HG02571 (cell line): ENCODE results near the gene IRX6.

Experiments
- ATAC-seq: cut with Tn5 transposase; IDR thresholded peaks from one replicate; pipeline ENCODE4 v1.9.1; 2021; ENCODE audit warnings: mild to moderate bottlenecking, moderate library complexity; ENCODE audit not compliant: unreplicated experiment

Gene IRX6

DNA sequence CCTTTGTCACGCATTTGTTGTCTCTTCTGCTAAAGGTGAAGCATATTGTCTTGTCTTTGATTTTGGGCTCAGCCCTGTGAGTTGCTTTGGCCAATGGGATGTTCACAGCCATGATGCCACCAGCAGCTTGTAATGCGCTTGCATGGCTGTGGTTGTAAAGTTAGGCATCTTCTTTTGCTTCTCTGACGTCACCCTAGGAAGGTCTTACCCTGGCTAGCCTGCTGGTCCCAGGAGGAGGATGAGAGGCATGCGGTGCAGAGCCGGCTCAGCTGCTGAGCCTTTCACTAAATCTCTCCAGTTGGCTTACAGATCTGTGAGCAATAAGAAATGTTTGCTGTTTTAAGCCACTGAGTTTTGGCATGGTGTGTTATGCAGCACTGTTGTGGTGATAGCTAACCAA, 40.8 kb downstream of the IRX6 start:
- no peak for ATAC-seq

DNA sequence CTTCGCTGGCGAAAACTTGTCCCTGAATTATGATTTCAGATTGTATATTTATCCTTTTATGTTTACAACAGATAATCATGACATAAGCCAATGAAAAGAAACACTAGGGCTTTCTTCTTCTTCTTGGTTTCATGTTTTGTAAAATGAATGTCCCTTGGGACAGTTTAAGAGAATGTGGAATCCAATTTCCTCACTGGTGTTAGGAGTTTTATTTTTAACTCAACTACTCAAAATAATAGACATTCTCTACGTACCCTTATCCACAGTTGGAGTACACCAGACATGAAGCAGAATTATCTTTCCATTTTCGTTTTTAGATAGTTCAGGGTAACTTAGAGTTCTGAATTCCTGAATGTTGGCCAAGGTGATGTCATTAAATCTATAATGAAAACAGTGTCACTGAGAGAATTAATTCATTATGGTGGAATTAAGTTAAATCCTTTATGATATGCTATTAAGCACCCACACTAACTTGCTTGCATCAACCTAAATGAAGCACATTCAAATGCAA, 43.4 kb downstream of the IRX6 start:
- ATAC-seq = no peak

DNA sequence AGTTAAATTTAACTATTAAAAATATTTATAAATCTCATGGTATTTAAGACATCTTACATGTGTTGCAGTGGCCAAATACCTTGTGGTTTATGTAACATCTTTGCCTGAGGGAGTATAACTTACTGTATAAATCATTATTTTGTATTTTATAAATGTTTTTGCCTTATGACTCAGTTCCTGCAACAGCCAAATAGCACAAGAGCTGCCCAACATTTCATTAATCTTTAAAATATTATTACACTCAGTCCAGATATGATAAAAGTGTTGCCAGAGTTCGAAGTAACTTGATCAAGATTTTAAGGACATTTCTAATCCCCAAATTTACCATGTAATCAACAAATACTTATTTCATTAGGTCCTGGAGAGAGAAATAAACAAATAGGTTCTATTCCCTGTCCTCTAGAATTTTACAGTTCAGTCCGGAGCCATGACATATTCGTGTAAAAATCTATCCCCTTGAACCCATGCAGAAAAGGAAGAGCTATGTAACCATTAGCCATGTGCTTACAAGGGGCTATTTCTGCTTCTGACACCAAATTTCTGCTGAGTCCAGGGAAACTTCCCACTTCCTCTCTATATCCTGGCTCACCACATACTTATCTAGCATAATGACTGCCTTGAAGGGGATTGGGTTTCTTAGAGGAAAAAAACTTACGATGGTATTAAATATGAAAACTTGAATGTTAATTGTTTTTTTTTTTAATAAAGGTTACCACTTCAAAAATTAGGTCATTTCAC, 44.0 kb downstream of the IRX6 start:
- no peak for ATAC-seq

DNA sequence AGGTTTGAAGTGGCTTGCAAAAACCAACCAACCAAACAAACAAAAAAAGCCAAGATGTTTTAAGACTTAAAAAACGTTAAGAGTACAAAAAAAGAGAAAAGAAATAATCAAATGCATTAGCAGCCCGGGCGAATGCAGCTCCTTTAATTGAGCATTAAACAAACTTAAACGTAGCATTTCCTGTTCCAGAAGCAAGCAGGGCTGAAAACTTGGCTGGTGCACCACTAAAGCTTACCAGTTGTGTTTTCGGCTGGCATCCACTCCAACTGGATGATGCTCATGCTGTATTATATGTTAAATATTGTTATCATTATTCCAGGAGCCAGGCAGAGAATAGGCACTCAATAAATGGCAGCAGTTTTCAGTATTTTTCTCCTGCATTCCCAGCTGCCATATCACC, 45.1 kb downstream of the IRX6 start:
- no peak for ATAC-seq

DNA sequence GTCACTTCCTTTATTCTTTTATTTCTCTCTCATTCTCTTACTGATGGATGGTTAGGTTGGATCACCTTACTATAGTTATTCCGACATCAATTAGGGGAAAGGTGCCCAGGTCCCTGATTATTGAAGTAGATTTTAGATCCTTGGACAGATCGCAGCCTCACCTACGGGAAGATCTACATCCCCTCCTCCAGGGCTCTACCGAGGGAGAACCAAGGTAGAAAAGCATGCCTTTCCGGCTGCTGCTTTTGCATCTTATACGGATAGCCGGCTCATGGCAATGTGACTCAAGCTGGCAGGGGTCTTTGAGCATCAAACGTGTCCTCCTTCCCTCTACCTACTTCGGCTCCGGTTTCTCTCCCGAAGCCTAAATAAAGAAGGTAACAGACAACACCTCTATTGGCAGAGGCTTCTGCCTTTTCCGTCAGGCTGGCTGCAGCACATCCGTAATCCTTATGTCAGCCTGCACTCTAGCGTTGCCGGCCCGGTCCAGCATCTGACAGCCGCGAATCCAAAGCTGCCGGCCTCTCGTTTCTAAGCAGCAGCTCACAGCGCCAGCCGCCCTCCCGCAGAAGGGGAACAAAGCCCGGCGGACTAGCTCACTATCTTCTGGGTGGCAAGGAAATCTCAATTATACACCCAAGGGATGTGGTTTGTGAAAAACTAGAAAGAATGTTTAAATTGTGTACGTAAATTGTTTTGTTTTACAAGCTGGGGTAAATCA, 46.9 kb downstream of the IRX6 start:
- ATAC-seq = no peak

DNA sequence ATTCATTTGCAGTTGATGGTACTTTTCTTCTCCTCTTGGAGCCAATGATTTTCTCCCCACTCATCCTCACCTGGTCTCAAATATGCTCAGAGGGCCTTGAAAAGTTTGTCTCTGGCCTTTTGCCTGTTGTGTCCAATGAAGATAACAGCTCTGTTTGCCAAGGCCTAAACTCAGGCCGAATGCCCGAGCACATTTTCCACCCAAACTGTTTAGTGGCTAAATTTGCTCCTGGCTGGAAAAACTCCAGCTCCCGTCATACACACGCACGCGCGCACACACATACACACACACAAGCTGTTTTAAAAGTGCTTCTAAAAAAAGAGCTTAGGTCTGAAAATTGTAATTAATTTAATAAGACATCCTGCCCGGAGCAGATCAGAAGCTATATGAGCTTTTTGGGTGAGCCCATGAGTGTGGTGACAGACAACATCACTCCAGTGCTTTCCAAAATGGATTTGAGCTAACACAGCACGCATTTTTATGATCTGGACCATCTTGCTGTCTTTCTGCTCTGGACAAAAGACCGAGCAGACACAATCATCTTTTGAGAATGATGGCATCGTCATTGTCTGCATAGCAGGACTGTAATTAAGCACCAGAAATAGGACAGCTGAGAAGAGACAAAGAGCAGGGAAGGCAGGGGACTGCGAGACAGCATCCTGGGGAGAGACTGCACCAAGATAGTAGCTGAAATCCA, 48.9 kb downstream of the IRX6 start:
- no peak for ATAC-seq

DNA sequence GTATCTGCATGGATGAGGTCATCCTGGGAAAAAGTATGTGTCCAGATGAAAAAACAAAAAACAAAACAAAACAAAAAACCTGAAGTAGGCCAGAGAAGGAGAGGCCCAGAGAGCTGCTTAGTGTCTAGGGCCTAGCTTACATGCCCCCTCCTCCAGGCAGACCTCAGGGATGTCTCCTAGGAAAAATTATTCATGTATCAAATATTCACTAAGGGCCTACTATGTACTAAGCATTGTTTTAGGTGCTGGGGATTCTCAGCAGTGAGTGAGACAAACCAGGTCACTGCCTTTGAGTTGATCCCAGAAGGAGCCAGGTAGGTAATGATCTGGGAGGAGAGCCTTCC, 49.5 kb downstream of the IRX6 start:
- no peak for ATAC-seq

DNA sequence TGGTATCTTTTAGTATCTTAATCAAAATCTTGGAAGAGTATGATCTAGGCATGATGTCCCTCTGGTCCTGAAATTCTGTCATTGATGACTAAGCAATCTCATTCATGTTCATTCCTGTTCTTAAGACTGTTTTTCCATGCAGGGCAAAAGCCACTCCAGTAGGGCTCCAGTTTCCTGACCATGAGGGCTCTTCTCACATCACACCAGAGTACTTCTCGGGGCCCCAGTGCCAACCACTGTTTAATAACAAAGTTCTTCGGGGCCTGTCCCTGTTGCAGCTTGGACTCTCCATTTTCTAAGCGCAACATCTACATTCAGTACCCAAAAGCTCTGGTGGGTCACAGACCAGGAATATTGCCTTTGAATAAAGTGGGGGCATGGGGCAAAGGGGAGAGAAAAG, 52.0 kb downstream of the IRX6 start:
- ATAC-seq = no peak

DNA sequence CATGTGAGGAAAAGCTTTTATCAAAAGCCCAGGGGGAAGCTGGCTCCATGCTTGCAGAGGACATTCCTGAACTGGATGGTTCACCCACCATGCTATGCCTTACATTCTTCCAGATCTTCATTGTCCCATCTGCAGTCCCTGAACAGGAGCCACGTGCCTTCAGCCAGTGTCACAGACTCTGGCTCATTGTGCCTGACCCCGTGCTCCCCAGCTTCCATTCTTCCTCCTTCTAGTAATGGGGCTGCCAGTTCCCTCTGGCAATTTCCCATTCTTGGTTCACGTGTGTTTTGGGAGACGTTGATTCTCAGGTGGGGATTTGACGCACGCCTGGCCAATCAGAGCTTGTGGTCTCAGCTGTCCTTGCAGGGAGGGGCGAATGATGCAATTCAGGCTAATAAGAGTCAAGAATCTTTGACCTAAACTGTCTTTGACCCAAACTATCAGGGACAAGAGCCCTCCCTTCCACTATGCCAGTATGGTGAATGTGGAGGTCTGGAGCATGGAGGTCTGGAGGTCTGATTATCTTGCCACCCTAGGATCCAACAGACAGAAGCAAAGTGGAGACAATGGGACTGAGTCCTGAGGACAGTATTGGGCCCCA, 52.7 kb downstream of the IRX6 start:
- ATAC-seq = no peak

DNA sequence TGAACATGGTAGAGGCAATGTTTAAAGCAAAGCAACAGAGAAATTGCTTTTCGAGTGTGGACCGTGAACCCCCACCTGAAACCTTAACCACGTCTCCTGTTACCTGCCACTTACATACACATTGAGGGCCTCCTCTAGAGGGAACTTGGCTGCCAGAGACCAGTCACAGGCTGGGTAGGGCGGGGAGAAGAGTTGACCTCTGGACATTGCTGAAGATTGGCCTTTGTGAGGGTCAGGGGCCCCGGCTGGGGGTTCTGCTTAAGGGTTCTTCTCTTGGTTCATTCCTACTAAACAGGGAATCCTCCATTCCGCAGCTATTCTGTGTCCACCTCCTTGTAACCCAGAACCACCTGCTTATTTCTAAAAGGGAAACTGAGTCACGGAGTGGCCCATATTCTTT, 53.8 kb downstream of the IRX6 start:
- ATAC-seq = no peak

DNA sequence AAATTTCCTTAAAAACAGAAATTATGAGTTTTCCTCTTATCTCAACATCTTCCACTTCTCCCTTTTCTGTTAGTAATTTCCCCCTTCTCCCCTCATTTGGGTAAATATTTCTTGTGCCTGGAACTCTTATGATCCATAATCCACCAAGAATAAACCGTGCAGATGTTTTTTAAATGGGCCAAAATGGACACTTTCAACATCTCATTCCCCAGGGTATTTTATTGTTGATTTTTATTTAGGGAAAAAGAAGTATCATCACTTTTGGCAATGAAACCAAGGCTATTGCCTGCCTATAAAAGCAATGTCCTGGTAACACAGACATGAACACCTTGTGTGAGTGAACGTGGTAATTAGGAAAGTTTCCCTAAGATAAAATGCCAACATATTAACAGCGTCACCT, 54.6 kb downstream of the IRX6 start:
- no peak for ATAC-seq

DNA sequence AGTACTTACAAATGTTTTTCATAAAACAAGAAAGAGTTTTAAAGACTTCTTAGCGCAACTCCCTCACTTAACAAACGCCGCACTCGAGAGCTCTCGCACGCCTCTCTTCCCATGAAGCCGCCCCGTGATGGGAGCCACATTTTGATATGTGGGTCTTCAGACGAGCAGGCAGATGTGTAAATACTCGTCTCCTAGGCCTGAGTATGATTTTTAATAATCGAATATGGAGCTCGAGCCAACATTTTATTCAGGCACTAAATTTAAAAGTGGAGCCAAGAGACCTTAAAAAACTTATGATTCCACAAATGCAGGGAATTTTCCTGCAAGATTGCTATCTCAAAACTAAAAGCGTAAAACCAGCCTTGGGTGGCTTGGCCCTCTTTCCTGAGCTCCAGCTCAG, 55.4 kb downstream of the IRX6 start:
- ATAC-seq = no peak

DNA sequence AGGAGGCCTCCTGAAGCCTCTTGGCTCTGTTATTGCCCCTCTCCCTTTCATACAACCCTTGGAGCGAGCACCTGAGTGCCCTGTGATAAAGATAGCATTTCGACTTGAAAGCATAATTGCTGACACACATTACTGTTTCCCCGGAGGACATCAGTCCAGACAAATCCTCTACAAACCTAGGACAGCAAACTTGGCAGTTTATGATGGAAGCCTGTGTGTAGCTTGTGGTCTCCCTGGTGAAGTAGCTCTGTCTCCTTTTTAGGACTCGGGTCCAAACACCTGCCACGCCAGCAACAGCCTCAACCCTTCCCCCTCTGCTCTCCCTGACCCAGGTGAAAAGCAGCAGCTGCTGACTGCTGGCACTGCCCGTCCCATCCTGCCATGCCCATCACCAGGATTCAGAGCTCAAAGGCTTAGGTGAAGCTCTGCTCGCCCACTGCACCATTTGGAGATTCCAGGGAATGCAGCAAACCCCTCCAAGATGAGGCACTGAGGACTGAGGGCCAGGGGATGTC, 55.9 kb downstream of the IRX6 start:
- ATAC-seq = no peak
